ENCODE measurements around the gene FOXO4.
"Not testable (repeated sequence)": the region's sequence is repeated elsewhere in the genome, so short reads cannot be mapped to it uniquely, and the experiment has no call there.

The FOXO4 gene, protein sequence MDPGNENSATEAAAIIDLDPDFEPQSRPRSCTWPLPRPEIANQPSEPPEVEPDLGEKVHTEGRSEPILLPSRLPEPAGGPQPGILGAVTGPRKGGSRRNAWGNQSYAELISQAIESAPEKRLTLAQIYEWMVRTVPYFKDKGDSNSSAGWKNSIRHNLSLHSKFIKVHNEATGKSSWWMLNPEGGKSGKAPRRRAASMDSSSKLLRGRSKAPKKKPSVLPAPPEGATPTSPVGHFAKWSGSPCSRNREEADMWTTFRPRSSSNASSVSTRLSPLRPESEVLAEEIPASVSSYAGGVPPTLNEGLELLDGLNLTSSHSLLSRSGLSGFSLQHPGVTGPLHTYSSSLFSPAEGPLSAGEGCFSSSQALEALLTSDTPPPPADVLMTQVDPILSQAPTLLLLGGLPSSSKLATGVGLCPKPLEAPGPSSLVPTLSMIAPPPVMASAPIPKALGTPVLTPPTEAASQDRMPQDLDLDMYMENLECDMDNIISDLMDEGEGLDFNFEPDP

DNA sequence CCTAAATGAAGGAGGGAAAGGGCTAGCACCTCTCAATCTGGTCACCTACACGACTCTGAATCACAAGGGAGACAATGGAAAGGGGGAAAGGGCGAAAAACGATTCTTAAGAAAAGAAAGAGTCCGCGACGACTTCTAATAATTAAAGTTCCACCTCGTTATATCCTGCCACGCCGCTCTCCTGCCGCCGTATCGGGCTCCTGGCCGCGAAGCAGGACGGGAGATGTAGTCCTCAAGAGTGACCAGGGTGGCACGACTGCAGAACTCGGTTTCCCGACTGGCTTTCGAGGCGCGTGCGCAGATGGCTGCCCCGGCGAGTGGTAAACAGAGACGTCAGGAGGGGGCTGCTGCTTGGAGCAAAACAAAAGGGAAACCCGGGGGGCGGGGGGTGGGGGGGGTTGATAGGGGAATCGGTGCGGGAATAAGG, at the start of gene FOXO4:
Gene FOXO4, plus strand, starts transcription at position 297 of the 426 bp plus-strand sequence. CDS start 678 bp downstream, outside the sequence.
- DNase-seq = peak; percentile 95

GRCh38 chrX:71047891-71048290, 47.8 kb upstream of the FOXO4 start:
- DNase-seq = not testable (repeated sequence)

GRCh38 chrX:71052721-71053120, 42.9 kb upstream of the FOXO4 start:
- DNase-seq = no peak

DNA sequence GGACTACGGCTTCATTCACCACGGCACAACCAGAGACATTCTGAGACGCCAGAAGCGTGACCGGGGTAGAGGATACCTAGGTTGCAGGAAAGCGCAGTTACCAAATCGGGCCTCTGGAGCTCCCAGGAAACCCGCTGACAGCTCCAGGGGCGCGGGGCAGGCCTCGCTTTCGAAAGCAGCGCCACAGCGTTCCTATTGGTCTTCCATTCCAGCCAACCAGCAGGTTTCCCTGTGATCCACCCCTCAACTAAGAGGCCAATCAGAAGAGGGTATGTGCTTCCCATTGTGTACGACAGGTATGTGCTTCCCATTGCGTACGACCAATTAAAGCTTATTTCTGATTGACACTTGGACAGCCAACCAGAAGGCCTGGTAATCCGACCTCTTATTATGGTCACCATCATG, 42.4 kb upstream of the FOXO4 start:
- DNase-seq = peak; percentile 43

DNA sequence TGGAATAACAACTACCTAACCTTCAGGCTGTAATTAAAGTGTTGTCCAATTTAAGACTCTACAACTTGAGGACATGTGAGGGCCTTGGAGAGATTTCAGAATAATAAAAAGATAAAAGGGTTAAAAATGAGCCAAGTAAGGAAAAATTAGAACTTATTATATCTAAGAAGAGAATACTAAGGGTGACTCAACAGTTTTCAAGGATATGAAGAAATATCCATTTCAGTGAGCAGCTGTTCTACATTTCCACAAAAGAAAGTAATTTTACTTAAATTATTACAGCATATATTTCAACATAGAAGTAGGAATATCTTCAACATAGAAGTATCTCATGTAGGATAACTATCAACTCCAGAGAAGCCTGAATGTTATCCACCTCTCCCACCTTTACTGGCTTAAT, 38.8 kb upstream of the FOXO4 start:
- DNase-seq = no peak

GRCh38 chrX:71057848-71058530, 37.7 kb upstream of the FOXO4 start:
- no peak for DNase-seq

DNA sequence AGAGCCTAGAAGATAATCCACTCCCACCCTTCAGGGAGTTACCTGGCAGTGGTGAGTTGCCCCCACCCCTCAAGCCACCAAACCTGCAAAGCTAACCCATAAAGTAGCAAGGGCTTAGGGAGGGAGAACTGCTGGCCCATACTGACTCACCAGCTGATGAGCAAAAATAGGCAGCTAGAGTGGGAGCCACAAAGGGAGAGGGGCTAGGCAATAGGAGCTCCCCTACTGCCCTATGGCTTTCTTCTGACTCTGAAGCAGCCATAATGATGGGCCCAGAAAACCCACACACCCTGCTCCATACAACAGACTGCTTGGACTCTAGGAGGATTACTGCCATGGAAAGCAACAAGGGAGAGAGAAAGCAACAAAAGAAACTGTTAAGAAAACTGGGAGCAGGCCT, 35.5 kb upstream of the FOXO4 start:
- DNase-seq = no peak

DNA sequence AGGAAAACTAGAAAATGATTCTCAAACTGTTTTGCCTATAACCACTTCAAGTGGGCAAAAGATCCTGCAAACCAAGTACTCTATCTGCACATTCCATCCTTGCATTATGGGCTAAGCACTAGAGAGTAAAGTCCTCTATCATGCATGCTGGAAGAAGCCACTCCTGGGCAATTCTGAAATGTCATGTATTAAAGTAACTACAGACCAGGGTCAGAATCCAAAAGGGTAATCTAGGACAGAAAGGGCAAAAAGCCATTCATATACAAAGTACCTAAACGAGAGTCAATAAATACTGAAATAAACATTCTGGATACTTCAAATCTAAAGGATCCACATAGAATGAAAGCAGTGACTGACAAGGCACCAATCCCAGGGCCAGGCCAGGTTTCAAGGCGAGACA, 28.6 kb upstream of the FOXO4 start:
- no peak for DNase-seq

- DNase-seq = no peak
These were observed 28.0 kb upstream of the FOXO4 start for GRCh38 chrX:71067712-71068043.

DNA sequence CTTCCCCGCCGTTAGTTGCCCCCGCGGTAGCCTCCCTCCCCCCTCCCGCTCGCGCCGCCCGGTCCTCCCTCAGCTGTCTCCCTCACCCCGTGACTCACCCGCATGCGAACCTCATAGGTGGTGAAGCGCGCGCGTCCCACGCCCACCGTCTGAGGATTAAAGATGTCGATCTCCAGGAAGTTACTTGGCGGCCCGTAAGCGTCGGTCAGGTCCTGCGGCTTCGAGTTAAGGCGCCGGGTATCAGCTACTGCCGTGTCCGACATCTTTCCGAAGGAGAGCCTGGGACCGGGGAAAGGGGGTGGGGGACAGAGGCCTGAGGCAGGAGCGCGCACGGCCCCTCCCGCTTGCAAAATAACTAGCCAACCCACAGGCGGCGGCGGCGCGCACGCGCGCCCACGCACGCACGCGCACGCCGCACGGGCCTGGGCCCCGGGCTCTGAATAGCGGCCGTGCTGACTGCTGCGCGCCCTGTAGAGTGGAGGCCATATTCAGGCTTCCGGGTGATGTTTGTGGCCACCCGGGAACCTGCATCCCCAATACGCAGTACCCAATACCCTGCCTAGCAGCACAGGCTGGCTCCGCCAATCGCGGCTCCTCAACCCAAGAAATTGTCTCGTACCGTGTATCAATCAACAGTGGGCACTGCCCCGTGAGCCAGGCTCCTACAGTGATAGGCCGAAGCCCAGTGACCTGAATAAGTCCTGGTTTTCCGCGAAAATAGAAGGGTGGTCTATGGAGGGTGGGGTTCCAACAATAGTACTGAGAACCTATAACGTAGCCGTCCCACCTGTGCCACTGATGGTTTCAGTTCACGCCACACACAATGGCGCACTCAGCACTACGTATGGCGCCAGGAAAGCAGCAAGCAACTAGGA, 27.4 kb upstream of the FOXO4 start, which contains the start of gene SNX12:
Gene SNX12, minus strand, starts transcription at position 291 of the 875 bp plus-strand sequence. Its CDS starts 28 bp downstream, at position 263.
- DNase-seq = peak; percentile 94

GRCh38 chrX:71070531-71070930, 25.1 kb upstream of the FOXO4 start:
- no peak for DNase-seq

- no peak for DNase-seq
These were observed 14.1 kb upstream of the FOXO4 start for GRCh38 chrX:71081330-71082123.

DNA sequence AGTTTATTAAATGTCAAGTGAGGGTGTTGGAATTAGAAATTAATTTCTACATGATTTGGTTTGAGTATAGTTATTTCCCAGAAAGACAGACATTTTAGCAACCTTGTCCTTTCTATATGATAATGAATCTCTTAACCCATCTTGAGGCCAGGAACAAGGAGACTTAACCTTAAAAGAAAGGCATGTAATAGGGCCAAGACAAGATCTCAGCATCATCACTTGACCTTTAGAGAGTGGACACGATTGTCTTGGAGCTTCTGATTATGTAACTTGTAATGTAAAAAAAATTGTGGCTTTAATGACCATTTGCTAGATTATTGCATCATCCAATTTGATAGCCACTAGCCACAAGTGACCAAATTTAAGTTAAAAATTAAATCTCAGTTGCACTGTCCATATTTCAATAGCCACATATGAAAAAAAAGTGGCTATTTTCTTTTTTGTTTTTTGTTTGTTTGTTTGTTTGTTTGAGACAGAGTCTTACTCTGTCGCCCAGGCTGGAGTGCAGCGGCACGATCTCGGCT, 13.5 kb upstream of the FOXO4 start:
- DNase-seq = no peak

GRCh38 chrX:71082822-71083221, 12.8 kb upstream of the FOXO4 start:
- DNase-seq = no peak

GRCh38 chrX:71085900-71086299, 9.8 kb upstream of the FOXO4 start:
- DNase-seq = no peak

DNA sequence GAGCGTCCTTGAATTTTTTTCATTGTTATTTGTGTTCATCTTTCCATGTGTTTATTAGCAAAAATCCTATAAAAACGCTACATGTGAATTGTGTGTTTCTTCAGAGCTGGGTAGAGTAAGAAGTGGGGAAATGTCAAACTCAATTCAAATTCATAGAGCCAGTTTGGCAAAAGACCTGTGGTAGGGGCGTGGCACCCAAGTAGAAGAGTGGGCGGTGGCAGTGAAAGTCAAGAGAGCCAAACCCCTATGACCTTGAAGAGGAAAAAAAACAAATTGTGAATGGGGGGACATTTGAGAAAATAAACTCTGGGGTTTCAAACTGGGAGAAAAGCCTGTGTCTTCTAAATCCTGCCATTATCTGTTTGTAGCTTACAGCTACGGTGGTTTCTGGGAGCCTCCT, 4.4 kb upstream of the FOXO4 start:
- DNase-seq = no peak

DNA sequence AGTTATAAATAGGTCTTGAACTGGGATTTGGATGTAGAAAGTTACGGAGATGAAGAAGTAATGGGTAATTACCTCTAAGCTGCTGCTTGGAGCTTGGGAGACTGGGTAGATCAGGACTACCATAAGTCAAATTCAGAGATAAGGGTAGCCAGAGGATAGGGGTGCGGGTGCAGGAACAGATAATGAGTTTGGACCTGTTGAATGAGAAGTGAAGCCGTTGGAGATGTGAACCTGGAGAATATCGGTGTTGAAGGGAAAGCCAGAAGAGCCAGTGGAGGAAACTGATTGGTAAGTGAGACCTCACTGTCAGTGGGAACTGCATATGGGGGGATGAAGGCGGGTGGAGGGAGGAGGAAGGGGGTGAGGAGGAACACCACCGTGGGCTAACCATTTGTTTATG, 618 bp upstream of the FOXO4 start:
- no peak for DNase-seq

DNA sequence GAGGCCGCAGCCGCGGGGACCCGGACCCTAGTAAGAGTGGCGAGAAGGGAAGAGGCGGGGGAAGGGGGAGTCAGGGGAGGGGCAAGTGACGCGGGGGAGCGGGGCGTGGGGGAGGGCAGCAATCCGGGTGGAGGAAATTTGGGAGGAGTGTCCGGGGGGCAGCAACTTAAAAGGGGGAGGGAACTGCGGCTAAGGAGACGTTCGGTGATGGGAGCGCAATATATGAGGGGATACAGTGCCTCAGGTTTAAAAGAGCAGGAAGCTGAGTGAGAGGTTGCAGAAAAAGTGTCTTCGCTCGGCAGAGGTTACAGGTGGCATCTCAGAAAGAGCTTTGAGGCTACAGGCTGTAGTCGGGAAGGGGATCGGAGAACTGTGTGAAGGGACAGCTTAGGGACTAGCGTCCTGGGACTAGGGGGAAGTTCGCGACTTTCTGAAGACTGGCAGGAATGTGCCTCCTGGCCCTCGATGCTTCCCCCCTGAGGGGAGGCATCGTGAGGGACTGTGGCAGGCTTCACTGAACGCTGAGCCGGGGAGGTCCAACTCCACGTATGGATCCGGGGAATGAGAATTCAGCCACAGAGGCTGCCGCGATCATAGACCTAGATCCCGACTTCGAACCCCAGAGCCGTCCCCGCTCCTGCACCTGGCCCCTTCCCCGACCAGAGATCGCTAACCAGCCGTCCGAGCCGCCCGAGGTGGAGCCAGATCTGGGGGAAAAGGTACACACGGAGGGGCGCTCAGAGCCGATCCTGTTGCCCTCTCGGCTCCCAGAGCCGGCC, 519 bp downstream of the FOXO4 start:
- no peak for DNase-seq

DNA sequence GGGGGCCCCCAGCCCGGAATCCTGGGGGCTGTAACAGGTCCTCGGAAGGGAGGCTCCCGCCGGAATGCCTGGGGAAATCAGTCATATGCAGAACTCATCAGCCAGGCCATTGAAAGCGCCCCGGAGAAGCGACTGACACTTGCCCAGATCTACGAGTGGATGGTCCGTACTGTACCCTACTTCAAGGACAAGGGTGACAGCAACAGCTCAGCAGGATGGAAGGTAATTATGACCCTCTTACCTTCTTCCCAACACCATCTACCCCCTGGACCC, 1.0 kb downstream of the FOXO4 start:
- DNase-seq = no peak

DNA sequence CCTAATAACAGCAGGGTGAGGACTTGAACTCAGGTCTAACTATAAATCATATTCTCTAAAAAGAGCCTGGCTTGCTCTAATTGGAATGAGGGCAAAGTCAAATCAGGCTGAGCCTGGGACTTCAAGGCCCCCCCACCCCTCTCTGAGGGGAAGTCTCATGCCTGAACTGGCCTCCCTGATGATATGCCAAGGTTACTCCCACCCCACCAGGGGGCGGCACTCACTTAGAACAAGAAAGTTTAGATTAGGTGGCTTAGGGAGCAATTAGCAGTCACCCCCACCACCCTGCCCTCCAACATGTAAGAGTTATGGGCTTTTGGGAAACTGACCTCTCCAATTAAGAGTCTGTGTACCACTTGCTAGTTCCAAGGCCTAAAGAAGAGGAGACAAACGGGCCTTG, 2.7 kb downstream of the FOXO4 start:
- peak; percentile 59 for DNase-seq

GRCh38 chrX:71098951-71099506, 3.4 kb downstream of the FOXO4 start:
- DNase-seq = no peak
